ENCODE data around the gene CCDC186. TPM values are rescaled to one million over a fixed set of nuclear protein-coding genes. Genes with fewer than 3 reads are reported as not detected.
"Not testable (repeated sequence)": the region's sequence is repeated elsewhere in the genome, so short reads cannot be mapped to it uniquely, and the experiment has no call there.

The CCDC186 gene
- total RNA-seq, 6 experiments from 2014 or later = 10.9 to 14.7 (median 12.6) TPM

GRCh38 chr10:114151486-114151885 lies 22.5 kb downstream of the CCDC186 start:
- peaks cover 46% of the 10 kb centered on the region for H3K36me3 Mint-ChIP-seq (ENCODE audit: low read depth)
- peak overlapping the region; percentile 79 for H3K27ac Mint-ChIP-seq

GRCh38 chr10:114149476-114149875 lies 24.5 kb downstream of the CCDC186 start:
- H3K4me3 Mint-ChIP-seq; H3K9me3 Mint-ChIP-seq; DNase-seq; H3K27ac Mint-ChIP-seq; H3K27me3 Mint-ChIP-seq (ENCODE audit: insufficient read depth): not testable (repeated sequence)
- Mint-ChIP-seq H3K4me1 (ENCODE audit: low read depth) (peaks cover 33% of the 10 kb centered on the region), H3K36me3 (ENCODE audit: low read depth) (peaks cover 40% of the 10 kb centered on the region)

More at GRCh38 chr10:114151486-114151885, 22.5 kb downstream of the CCDC186 start:
- TF ChIP-seq CTCF (IDR thresholded peaks at IDR 0.05) = no peak
- Mint-ChIP-seq H3K4me1 (ENCODE audit: low read depth) (peaks cover 33% of the 10 kb centered on the region), H3K27me3 (ENCODE audit: insufficient read depth) (no peaks in the 10 kb centered on the region), H3K9me3 (no peaks in the 10 kb centered on the region), H3K4me3 (peak overlapping the region; percentile 36)
- DNase-seq = peak; percentile 80

GRCh38 chr10:114143160-114143559 lies 30.8 kb downstream of the CCDC186 start:
- H3K36me3 Mint-ChIP-seq (ENCODE audit: low read depth) = peaks cover 15% of the 10 kb centered on the region
- no peak for TF ChIP-seq CTCF (IDR thresholded peaks at IDR 0.05)
- H3K9me3 Mint-ChIP-seq = no peaks in the 10 kb centered on the region
- no peak overlapping the region for H3K27ac Mint-ChIP-seq
- DNase-seq = no peak
- no peaks in the 10 kb centered on the region for H3K4me1 Mint-ChIP-seq (ENCODE audit: low read depth)
- H3K27me3 Mint-ChIP-seq (ENCODE audit: insufficient read depth) = no peaks in the 10 kb centered on the region
- H3K4me3 Mint-ChIP-seq = no peak overlapping the region

GRCh38 chr10:114142018-114142417 lies 32.0 kb downstream of the CCDC186 start:
- DNase-seq = no peak
- Mint-ChIP-seq H3K36me3 (ENCODE audit: low read depth) (peaks cover 6% of the 10 kb centered on the region), H3K27me3 (ENCODE audit: insufficient read depth) (no peaks in the 10 kb centered on the region), H3K4me3 (no peak overlapping the region), H3K27ac (no peak overlapping the region), H3K4me1 (ENCODE audit: low read depth) (no peaks in the 10 kb centered on the region), H3K9me3 (no peaks in the 10 kb centered on the region)
- no peak for TF ChIP-seq CTCF (IDR thresholded peaks at IDR 0.05)

GRCh38 chr10:114140827-114141226 lies 33.2 kb downstream of the CCDC186 start:
- H3K9me3 Mint-ChIP-seq; DNase-seq; H3K4me1 Mint-ChIP-seq (ENCODE audit: low read depth); H3K27ac Mint-ChIP-seq; H3K27me3 Mint-ChIP-seq (ENCODE audit: insufficient read depth); H3K4me3 Mint-ChIP-seq; H3K36me3 Mint-ChIP-seq (ENCODE audit: low read depth): not testable (repeated sequence)

- TF ChIP-seq CTCF (IDR thresholded peaks at IDR 0.05) = no peak
- Mint-ChIP-seq H3K36me3 (ENCODE audit: low read depth) (peaks cover 4% of the 10 kb centered on the region), H3K9me3 (no peaks in the 10 kb centered on the region), H3K27me3 (ENCODE audit: insufficient read depth) (no peaks in the 10 kb centered on the region), H3K27ac (no peak overlapping the region), H3K4me3 (no peak overlapping the region), H3K4me1 (ENCODE audit: low read depth) (no peaks in the 10 kb centered on the region)
- DNase-seq = no peak
Measured at GRCh38 chr10:114140036-114140435, 34.0 kb downstream of the CCDC186 start.

GRCh38 chr10:114138581-114138980 lies 35.4 kb downstream of the CCDC186 start:
- no peak overlapping the region for H3K4me3 Mint-ChIP-seq

More at GRCh38 chr10:114138581-114138980, 35.4 kb downstream of the CCDC186 start:
- H3K27me3 Mint-ChIP-seq (ENCODE audit: insufficient read depth) = no peaks in the 10 kb centered on the region
- H3K4me1 Mint-ChIP-seq (ENCODE audit: low read depth) = no peaks in the 10 kb centered on the region
- no peak for TF ChIP-seq CTCF (IDR thresholded peaks at IDR 0.05)
- DNase-seq = no peak
- H3K36me3 Mint-ChIP-seq (ENCODE audit: low read depth) = peaks cover 5% of the 10 kb centered on the region
- no peak overlapping the region; the same call in 1 of the 2 replicates for H3K27ac Mint-ChIP-seq
- H3K9me3 Mint-ChIP-seq = no peaks in the 10 kb centered on the region

Data from HFFc6 (cell line).